ENCODE data around the gene CHKB.
"Not testable (repeated sequence)": the region's sequence is repeated elsewhere in the genome, so short reads cannot be mapped to it uniquely, and the experiment has no call there.

Gene CHKB

GRCh38 chr22:50612528-50613221 lies 30.0 kb upstream of the CHKB start:
- DNase-seq (ENCODE audit: low spot score), result peak; percentile 36

- no peak for DNase-seq (ENCODE audit: low spot score)
Observed at GRCh38 chr22:50612168-50612527, 29.5 kb upstream of the CHKB start.

- no peak for DNase-seq (ENCODE audit: low spot score)
Observed at GRCh38 chr22:50611341-50612060, 28.9 kb upstream of the CHKB start.

GRCh38 chr22:50610581-50610980 lies 27.9 kb upstream of the CHKB start:
- DNase-seq (ENCODE audit: low spot score), result no peak

- DNase-seq (ENCODE audit: low spot score), result no peak
Observed at GRCh38 chr22:50610041-50610451, 27.4 kb upstream of the CHKB start.

- DNase-seq (ENCODE audit: low spot score), result no peak
Observed at GRCh38 chr22:50609599-50609998, 26.9 kb upstream of the CHKB start.

- DNase-seq (ENCODE audit: low spot score), result no peak
Observed at GRCh38 chr22:50608996-50609395, 26.3 kb upstream of the CHKB start.

- DNase-seq (ENCODE audit: low spot score), result not testable (repeated sequence)
Observed at GRCh38 chr22:50608058-50608840, 25.6 kb upstream of the CHKB start.

- no peak for DNase-seq (ENCODE audit: low spot score)
Observed at GRCh38 chr22:50607659-50608020, 25.0 kb upstream of the CHKB start.

- no peak for DNase-seq (ENCODE audit: low spot score)
Observed at GRCh38 chr22:50606946-50607658, 24.5 kb upstream of the CHKB start.

- DNase-seq (ENCODE audit: low spot score), result peak; percentile 21
Observed at GRCh38 chr22:50606165-50606945, 23.7 kb upstream of the CHKB start.

GRCh38 chr22:50605613-50606074 lies 23.0 kb upstream of the CHKB start:
- peak; percentile 15 for DNase-seq (ENCODE audit: low spot score)

GRCh38 chr22:50605002-50605612 lies 22.5 kb upstream of the CHKB start:
- peak; percentile 20 for DNase-seq (ENCODE audit: low spot score)

- no peak for DNase-seq (ENCODE audit: low spot score)
Observed at GRCh38 chr22:50604256-50605001, 21.8 kb upstream of the CHKB start.

- DNase-seq (ENCODE audit: low spot score), result peak; percentile 24
Observed at GRCh38 chr22:50603511-50604255, 21.0 kb upstream of the CHKB start.

- peak; percentile 13 for DNase-seq (ENCODE audit: low spot score)
Observed at GRCh38 chr22:50602338-50602700, 19.7 kb upstream of the CHKB start.

GRCh38 chr22:50601669-50602337 lies 19.2 kb upstream of the CHKB start:
- DNase-seq (ENCODE audit: low spot score), result peak; percentile 36

GRCh38 chr22:50600967-50601668 lies 18.5 kb upstream of the CHKB start:
- peak; percentile 25 for DNase-seq (ENCODE audit: low spot score)
